AG10803 (cell line): ENCODE results near the gene CDC34.

Experiments used
- DNase-seq: peaks from one replicate; pipeline ENCODE4 v3.0.0; 2010; ENCODE audit warnings: low read depth
- H3K4me3 ChIP-seq: 2 replicates; pipeline ENCODE4 v1.5.1; 2011; ENCODE audit warnings: mild to moderate bottlenecking, low read length, control low read depth
- TF ChIP-seq, protein P1 (sequence below): conservative IDR thresholded peaks from 2 replicates; pipeline ENCODE4 v1.5.1; 2011; ENCODE audit warnings: mild to moderate bottlenecking, low read length, control low read depth, inconsistent platforms

CDC34 gene

DNA sequence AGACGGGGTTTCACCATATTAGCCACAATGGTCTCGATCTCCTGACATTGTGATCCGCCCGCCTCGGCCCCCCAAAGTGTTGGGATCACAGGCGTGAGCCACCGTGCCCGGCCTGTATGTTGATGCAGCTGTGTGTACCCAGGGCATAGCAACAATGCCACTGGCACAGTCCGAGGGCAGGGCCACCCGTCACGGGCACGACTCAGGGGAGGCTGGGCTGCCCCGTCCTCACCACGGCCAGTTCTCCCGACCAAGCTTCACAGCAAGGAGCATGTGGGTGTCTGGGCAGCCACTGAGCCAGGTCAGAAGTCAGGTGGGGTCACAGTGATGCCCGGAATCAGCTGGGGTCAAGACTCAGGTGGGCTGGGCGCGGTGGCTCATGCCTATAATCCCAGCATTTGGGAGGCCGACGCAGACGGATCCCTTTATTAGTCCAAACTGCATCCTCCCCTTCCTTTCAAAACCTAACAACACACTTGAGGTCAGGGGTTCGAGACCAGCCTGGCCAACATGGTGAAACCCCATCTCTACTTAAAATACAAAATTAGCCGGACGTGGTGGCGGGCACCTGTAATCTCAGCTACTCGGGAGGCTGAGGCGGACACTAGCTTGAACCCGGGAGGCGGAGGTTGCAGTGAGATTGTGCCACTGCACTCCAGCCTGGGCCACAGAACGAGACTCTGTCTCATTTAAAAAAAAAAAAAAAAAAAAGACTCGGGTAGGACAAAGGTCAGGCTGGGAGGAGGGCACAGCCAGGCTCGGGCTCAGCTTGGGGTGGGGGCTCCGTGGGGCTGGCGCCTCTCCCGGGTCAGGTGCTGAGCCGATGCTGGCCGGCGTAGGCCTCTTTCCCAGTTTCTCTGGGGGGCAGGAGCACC, 1.2 kb upstream of the CDC34 start:
- no peak for DNase-seq
- TF ChIP-seq, protein P1, sequence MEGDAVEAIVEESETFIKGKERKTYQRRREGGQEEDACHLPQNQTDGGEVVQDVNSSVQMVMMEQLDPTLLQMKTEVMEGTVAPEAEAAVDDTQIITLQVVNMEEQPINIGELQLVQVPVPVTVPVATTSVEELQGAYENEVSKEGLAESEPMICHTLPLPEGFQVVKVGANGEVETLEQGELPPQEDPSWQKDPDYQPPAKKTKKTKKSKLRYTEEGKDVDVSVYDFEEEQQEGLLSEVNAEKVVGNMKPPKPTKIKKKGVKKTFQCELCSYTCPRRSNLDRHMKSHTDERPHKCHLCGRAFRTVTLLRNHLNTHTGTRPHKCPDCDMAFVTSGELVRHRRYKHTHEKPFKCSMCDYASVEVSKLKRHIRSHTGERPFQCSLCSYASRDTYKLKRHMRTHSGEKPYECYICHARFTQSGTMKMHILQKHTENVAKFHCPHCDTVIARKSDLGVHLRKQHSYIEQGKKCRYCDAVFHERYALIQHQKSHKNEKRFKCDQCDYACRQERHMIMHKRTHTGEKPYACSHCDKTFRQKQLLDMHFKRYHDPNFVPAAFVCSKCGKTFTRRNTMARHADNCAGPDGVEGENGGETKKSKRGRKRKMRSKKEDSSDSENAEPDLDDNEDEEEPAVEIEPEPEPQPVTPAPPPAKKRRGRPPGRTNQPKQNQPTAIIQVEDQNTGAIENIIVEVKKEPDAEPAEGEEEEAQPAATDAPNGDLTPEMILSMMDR: no peak
- H3K4me3 ChIP-seq: peak overlapping the region; percentile 73

DNA sequence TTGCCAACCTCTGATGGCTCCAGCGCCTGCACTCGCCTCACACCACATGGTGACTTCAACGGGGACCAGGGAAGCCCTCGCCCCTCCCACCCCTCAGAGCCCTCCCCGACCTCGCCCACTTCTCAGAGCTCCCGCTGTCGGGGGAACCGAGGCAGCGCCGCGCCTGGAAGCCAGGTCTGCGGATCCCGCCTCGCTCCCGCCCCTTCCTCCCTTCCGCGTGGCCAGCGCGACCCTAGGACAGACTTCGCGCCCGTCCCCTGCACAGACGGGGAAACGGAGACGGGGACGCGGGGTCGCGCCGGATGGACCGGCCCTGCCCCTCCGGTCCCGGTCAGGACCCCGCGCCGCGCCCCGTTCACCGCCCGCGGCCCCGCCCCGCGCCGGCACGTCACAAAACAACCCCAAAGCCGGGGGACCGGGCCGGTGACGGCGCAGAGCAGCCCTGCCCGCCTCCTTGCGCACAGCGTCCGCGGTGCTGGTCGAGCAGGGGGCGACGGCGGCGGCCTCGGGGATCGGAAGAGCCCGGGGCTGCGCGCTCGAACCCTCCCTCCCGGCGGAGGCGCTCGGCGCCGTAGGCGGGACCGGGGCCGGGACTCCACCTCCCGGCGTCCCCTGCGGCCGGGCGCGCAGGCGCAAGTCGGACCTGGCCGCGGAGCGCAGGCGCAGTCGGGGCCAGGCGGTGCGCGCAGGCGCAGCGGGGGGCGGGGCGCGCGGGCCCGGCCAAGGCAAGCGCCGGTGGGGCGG, 379 bp upstream of the CDC34 start:
- peak overlapping the region; percentile 88 for H3K4me3 ChIP-seq
- TF ChIP-seq, protein P1: peak; percentile 10; the same call in 1 of the 2 replicates
- peak; percentile 71 for DNase-seq

DNA sequence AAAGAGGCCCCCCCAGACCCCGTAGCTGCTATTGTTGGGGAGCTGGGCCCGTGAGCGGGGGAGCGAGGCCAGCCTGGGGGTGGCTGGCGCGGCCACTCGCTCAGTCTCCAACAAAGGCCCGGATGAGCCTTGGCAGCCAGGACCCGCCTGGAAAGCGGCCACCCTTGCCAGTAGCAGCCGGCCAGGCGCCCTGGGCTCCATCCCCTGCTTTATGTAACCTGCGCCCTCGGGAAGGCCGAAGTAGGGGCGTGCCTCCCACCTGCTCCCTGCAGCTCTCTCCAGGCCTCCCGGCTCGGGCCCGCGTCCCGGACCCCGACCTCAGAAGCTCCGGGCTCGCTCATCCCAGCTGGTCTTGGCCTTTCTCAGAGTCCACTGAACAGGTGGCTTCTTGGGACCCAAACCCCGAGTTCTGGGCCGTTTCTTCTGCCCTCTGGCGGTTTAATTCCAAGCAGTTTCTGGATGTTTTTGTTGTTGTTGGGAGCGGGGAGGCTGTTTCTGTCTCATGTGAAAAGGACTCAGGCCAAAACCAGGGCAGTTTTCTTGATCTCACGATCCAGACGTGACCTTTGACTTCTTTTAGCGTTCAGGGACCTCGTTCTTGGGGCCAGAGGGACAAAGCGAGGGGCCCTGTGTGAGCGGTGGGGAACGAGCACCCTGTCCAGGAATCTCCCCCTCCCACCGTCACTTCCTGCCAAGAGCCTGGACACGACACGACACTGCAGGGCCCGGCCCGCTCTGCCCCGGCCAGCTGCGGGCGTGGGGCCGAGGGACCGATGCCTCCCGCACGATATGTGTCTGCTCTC, 1.2 kb downstream of the CDC34 start:
- TF ChIP-seq, protein P1: peak; percentile 63
- peak; percentile 64 for DNase-seq
- peak overlapping the region; percentile 88 for H3K4me3 ChIP-seq

DNA sequence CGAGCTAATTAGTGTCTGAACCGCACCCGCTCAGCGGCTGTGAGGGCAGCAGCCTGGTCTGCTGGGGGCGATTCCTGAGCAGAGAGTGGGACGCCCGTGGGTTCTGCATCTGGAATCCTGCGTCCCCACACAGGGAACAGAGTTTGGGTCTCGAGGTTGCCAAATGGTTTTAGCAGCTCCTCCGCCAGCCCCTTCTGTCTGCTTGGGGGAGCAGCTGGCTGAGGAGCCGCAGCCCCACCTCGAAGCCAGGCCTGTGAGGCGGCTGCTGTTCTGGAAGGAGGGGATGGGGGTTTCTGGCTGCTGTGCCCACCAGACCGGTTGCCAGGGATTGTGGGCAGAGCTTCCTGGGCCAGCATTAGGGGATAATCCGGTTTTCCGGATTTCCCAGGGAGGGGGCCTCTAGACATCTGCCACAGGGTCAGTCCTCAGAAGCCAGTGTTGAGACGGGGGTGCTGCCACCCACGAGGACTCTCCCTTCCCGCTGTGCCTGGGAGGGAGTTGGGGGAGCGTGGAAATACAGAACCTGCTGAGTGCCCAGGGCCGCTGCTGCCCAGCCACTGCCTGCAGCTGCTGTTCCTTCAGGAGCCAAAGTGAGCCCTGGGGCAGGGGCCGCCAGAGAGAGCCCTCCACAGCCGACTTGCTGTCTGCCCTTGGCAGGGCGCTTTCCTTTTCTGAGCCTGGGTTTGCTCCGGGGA, 2.0 kb downstream of the CDC34 start:
- TF ChIP-seq, protein P1: no peak

DNA sequence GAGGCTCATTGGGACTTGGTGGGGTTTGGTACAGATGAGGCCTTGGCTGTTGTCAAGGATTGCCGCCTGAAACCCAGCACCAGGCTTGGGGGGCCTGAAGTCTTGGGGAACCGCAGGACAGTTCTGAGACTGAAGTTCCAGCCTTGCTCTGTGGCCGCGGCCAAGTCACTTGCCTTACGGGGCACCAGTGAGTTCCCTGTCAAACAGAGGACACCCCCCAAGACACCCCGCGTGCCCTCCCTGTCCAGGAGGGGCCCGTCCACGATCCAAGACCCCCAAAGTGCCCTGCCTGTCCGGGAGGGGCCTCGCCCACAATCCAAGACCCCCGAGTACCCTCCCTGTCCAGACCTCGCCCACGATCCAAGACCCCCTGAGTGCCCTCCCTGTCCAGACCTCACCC, 2.5 kb downstream of the CDC34 start:
- TF ChIP-seq, protein P1: no peak
- H3K4me3 ChIP-seq: peak overlapping the region; percentile 88
- no peak for DNase-seq

More for the DNA sequence above, 2.0 kb downstream of the CDC34 start:
- no peak for DNase-seq
- H3K4me3 ChIP-seq: peak overlapping the region; percentile 88

DNA sequence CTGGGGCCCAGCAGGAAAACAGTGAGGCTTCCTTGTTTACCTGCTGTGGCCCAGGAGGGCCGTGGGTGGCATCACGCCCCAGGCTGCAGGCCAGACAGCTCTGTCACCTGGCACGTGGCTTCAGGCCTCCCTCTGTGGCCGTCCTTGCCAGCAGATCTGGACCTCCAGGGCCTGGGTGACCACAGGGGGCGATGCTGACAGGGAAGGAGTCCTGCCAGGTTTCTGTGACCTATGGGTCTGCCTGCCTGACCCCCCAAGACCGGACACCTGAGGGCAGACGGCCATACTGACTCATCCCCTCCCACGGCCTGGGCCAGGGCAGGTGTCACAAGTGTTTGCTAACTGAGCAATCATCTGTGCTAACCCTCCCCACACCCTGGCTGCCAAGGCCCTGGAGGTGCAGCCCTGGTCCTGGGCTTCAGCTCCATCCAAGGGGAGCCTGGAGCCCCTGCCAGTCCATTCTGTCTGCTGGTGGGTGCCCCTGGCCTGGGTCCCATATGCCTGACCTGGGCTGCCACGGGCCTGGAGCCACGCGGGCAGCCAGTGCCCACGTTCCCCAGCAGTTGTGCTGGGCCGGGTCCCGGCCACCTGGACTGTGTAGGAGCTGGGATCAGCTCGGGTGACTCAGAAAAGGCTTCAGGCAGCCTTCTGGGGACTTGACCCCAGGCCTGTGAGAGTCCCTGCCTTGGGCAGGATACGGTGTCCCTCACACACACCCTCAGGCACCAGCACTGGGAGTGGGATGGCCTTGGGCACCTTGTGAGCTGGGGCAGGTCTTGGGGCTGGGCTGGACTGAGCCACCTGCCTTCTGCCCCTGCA, 3.7 kb downstream of the CDC34 start:
- H3K4me3 ChIP-seq: no peak overlapping the region
- DNase-seq: no peak
- TF ChIP-seq, protein P1: no peak
